DMS53 treated with DMSO at 0.1 percent for 48 hours (cell line): Measurements from ENCODE around the gene BCL2L13.
"Not testable (repeated sequence)": the region's sequence is repeated elsewhere in the genome, so short reads cannot be mapped to it uniquely, and the experiment has no call there.

Experiments used
- DNase-seq: peaks from one replicate; lab custom pipeline; 2025; ENCODE audit not compliant: unreplicated experiment; lab: John Stamatoyannopoulos, UW

The BCL2L13 gene

GRCh38 chr22:17694752-17695151, 56.2 kb downstream of the BCL2L13 start:
- DNase-seq, result no peak

GRCh38 chr22:17695986-17696385, 57.4 kb downstream of the BCL2L13 start:
- DNase-seq, result no peak

GRCh38 chr22:17697196-17697595, 58.6 kb downstream of the BCL2L13 start:
- not testable (repeated sequence) for DNase-seq

- DNase-seq, result not testable (repeated sequence)
Observed at GRCh38 chr22:17698276-17698675, 59.7 kb downstream of the BCL2L13 start.

- DNase-seq, result no peak
Observed at GRCh38 chr22:17698948-17699347, 60.4 kb downstream of the BCL2L13 start.

- DNase-seq, result no peak
Observed at GRCh38 chr22:17699696-17700340, 61.3 kb downstream of the BCL2L13 start.

- no peak for DNase-seq
Observed at GRCh38 chr22:17700778-17701177, 62.2 kb downstream of the BCL2L13 start.

GRCh38 chr22:17703811-17704210, 65.3 kb downstream of the BCL2L13 start:
- no peak for DNase-seq

- no peak for DNase-seq
Observed at GRCh38 chr22:17705546-17705945, 67.0 kb downstream of the BCL2L13 start.

- peak; percentile 82 for DNase-seq
Observed at GRCh38 chr22:17705951-17706900, 67.7 kb downstream of the BCL2L13 start.

GRCh38 chr22:17706947-17707346, 68.4 kb downstream of the BCL2L13 start:
- DNase-seq, result no peak

GRCh38 chr22:17707526-17707925, 69.0 kb downstream of the BCL2L13 start:
- no peak for DNase-seq

- no peak for DNase-seq
Observed at GRCh38 chr22:17710023-17710422, 71.5 kb downstream of the BCL2L13 start.

- no peak for DNase-seq
Observed at GRCh38 chr22:17712441-17712840, 73.9 kb downstream of the BCL2L13 start.

GRCh38 chr22:17716529-17716928, 78.0 kb downstream of the BCL2L13 start:
- no peak for DNase-seq

GRCh38 chr22:17717708-17718107, 79.2 kb downstream of the BCL2L13 start:
- no peak for DNase-seq

- no peak for DNase-seq
Observed at GRCh38 chr22:17719911-17720310, 81.4 kb downstream of the BCL2L13 start.

GRCh38 chr22:17724241-17724640, 85.7 kb downstream of the BCL2L13 start:
- no peak for DNase-seq

GRCh38 chr22:17724678-17725499, 86.3 kb downstream of the BCL2L13 start:
- no peak for DNase-seq

GRCh38 chr22:17725500-17725796, 86.9 kb downstream of the BCL2L13 start:
- DNase-seq, result no peak
